Glomerular endothelial cell (primary cell): ENCODE data around the gene A3GALT2. TPM values are rescaled to one million over a fixed set of nuclear protein-coding genes. Genes with fewer than 3 reads are reported as not detected.

Source experiments
- DNase-seq: peaks from one replicate; pipeline ENCODE4 v3.0.0-alpha.2; 2011; ENCODE audit warnings: low read depth, low spot score; ENCODE audit errors: extremely low read depth
- total RNA-seq: library from RNA; depleted of rRNA; stranded (reverse); fragments of >200 nt; gene quantifications from 2 replicates; pipeline ENCODE4 v1.2.3, GENCODE V29; 2015

A3GALT2 gene
- total RNA-seq = not detected in 2 replicates

GRCh38 chr1:33320619-33321165 is at the start of gene A3GALT2:
Gene A3GALT2, minus strand, starts transcription at chr1:33321098. Its CDS starts 0 bp downstream, at chr1:33321098.
- no peak for DNase-seq

- DNase-seq = no peak
Measured at GRCh38 chr1:33370301-33370700, 49.4 kb upstream of the A3GALT2 start.

- no peak for DNase-seq
Measured at GRCh38 chr1:33369764-33370163, 48.9 kb upstream of the A3GALT2 start.

- no peak for DNase-seq
Measured at GRCh38 chr1:33369081-33369480, 48.2 kb upstream of the A3GALT2 start.

GRCh38 chr1:33368431-33368830 is 47.5 kb upstream of the A3GALT2 start:
- no peak for DNase-seq

- DNase-seq = peak; percentile 50
Measured at GRCh38 chr1:33367485-33368405, 46.8 kb upstream of the A3GALT2 start.

- DNase-seq = no peak
Measured at GRCh38 chr1:33366762-33367484, 46.0 kb upstream of the A3GALT2 start.

GRCh38 chr1:33365560-33365997 is 44.7 kb upstream of the A3GALT2 start:
- DNase-seq = no peak

GRCh38 chr1:33364565-33364918 is 43.6 kb upstream of the A3GALT2 start:
- no peak for DNase-seq

- DNase-seq = no peak
Measured at GRCh38 chr1:33363470-33363861, 42.6 kb upstream of the A3GALT2 start.

GRCh38 chr1:33363021-33363420 is 42.1 kb upstream of the A3GALT2 start:
- no peak for DNase-seq

GRCh38 chr1:33361532-33362235 is 40.8 kb upstream of the A3GALT2 start:
- no peak for DNase-seq

GRCh38 chr1:33360367-33360766 is 39.5 kb upstream of the A3GALT2 start:
- no peak for DNase-seq

GRCh38 chr1:33359931-33360330 is 39.0 kb upstream of the A3GALT2 start:
- DNase-seq = no peak

- no peak for DNase-seq
Measured at GRCh38 chr1:33358795-33359503, 38.1 kb upstream of the A3GALT2 start.

GRCh38 chr1:33358114-33358794 is 37.4 kb upstream of the A3GALT2 start:
- no peak for DNase-seq

- DNase-seq = no peak
Measured at GRCh38 chr1:33357099-33357498, 36.2 kb upstream of the A3GALT2 start.

- DNase-seq = no peak
Measured at GRCh38 chr1:33354707-33355316, 33.9 kb upstream of the A3GALT2 start.

- DNase-seq = no peak
Measured at GRCh38 chr1:33353531-33353930, 32.6 kb upstream of the A3GALT2 start.
